Spinal cord (tissue), 10 donors: ENCODE measurements around the gene TGFBR3. TPM values are rescaled to one million over a fixed set of nuclear protein-coding genes. Genes with fewer than 3 reads are reported as not detected.

Experiments
- DNase-seq, 6 donors: peaks; one replicate each; pipeline versions ENCODE4 v3.0.0 to v3.0.0-alpha.2; 2013 to 2015; ENCODE audit warnings: low spot score in 6 of 6, low read depth in 4 of 6
- H3K27ac ChIP-seq: one replicate; pipeline ENCODE4 v1.5.1; 2013; ENCODE audit warnings: low read depth, low read length, control low read depth
- H3K27me3 ChIP-seq: one replicate; pipeline ENCODE4 v1.6.1; 2013; ENCODE audit warnings: low read length; ENCODE audit not compliant: control insufficient read depth, insufficient read depth
- H3K36me3 ChIP-seq: one replicate; pipeline ENCODE4 v1.6.1; 2013; ENCODE audit warnings: low read length; ENCODE audit not compliant: control insufficient read depth, insufficient read depth
- H3K4me1 ChIP-seq: one replicate; pipeline ENCODE4 v1.6.1; 2013; ENCODE audit warnings: low read length; ENCODE audit not compliant: control insufficient read depth, insufficient read depth
- H3K4me3 ChIP-seq: one replicate; pipeline ENCODE4 v1.5.1; 2013; ENCODE audit warnings: low read depth, low read length, control low read depth
- H3K9me3 ChIP-seq: one replicate; pipeline ENCODE4 v1.6.1; 2013; ENCODE audit warnings: low read length; ENCODE audit not compliant: control insufficient read depth, insufficient read depth
- WGBS: methylation state at CpG from one replicate; pipeline ENCODE4 v1.1.5; 2013; ENCODE audit warnings: missing lambda C conversion rate; ENCODE audit not compliant: insufficient coverage; 5-methylcytosine and 5-hydroxymethylcytosine counted together
- polyA plus RNA-seq, 2 donors: library from polyadenylated mRNA; unstranded; fragments of 120-200 nt; gene quantifications; one replicate each; pipeline ENCODE4 v1.2.1, GENCODE V29; 2013; ENCODE audit not compliant: insufficient read length in 2 of 2
- total RNA-seq, 2 donors: library from RNA; depleted of rRNA in 1 of 2; stranded (reverse); fragments of 120-200 nt in 1 of 2; fragments of >200 nt in 1 of 2; gene quantifications; one replicate each; pipeline versions ENCODE4 v1.2.3 to v1.2.4, GENCODE V29; 2013 to 2014
- donor health status: healthy.

The TGFBR3 gene
- total and polyA plus RNA-seq, 4 donors: 8.0 to 99.8 (median 30.0) TPM

DNA sequence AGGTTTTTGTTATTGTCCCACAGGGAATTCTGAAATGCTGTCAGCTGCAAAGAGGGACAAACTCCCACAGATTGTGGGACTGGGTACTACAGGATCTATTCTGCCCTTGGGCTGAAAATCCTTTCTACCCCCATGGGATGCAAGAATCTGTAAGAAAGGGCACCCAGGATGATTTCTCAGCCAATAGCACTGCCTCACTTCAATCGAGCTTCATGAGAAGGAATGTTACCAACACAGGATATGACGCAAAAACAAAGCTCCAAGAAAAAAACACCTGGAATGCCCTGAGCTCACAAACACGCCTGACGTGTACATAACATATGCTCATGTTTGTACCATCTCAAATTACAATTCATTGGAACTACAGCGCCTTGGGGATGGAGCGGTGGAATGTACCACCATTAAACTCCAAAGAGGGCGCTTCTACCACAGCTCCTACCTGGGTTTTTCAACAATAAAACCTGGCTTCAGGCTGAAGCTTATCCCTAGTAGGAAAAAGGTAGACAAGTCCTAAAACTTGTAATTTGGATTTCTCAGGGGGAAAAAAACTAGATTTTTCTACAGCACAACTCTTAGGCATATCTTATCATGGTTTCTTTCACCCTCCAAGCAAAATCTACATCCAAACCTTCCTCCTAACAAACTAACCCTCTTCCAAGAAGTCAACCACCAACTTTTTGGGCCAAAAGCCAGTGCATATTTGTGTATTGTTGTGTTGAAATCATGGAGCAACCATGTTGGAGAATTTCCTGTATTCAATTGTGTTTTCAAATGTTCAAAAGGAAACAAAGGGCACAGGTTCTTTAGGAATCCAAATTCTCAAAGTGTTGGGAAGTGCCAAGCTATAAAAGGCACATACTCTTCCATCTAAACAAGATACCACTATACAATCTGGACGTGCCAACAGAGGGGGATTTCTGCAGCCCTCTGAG, 78.9 kb downstream of the TGFBR3 start:
- no peaks in the 10 kb centered on the region for H3K27me3 ChIP-seq
- WGBS: 82% methylated on average over 3 of the region's 8 CpGs
- no peaks in the 10 kb centered on the region for H3K9me3 ChIP-seq
- peak in 1 of 6 donors; percentile 81 for DNase-seq
- H3K27ac ChIP-seq: peak overlapping the region; percentile 26
- H3K4me3 ChIP-seq: no peak overlapping the region
- no peaks in the 10 kb centered on the region for H3K36me3 ChIP-seq
- peaks cover 15% of the 10 kb centered on the region for H3K4me1 ChIP-seq

DNA sequence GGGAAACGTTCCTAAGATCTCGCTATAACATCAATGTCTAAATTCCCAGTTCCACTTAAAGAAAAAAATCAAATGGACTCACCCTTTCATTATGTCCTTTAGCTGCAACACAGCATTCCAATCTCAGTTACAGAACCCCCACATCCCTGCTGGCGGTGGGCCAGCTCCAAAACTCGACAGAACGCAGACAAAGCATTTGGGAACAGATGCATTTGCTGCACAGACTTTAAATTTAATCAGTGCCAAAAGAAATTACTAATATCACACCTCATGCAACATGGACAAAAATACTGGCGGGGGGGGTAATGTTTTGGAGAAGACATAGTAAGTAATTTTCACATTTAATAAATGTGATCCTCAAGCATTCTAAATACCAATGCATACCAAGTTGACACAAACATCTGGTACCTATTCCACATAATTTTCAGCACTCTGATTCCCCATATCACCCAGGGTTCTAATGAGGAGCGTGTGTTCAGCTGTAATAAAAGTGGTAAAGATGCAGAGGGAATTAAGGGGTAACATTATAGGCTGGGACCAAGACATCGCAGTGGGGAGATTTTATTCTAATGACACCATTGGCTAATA, 79.7 kb downstream of the TGFBR3 start:
- Histone ChIP-seq H3K27ac (peak overlapping the region; percentile 44), H3K27me3 (no peaks in the 10 kb centered on the region), H3K9me3 (no peaks in the 10 kb centered on the region), H3K36me3 (no peaks in the 10 kb centered on the region), H3K4me1 (peaks cover 15% of the 10 kb centered on the region), H3K4me3 (no peak overlapping the region)
- WGBS: 64% methylated on average over 4 of the region's 8 CpGs
- peak in 2 of 6 donors; percentile 62 to 80 for DNase-seq

DNA sequence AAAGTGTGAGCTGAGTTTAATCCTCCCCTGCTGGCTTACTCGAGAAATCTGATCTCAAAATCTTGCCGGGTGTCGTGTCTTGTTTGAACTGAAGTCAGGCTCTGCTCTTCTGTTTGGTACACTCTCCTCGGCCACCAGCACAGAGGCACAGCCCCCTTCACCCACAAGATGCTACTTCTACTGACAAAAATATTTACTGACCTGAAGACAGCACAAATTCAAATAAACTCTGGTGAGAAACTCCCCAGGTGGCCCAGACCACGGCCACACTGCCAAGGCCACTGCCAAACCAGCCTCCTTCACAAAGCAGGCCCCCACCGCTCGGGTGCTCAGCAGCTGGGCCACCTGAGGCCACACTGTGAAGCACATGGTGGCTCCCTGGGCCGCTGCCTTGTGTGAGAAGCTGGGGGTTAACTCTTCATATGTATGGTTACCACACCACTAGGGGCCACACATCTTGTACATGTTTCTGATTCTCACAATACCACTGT, 80.6 kb downstream of the TGFBR3 start:
- no peaks in the 10 kb centered on the region for H3K9me3 ChIP-seq
- H3K4me3 ChIP-seq: no peak overlapping the region
- no peak for DNase-seq
- no peaks in the 10 kb centered on the region for H3K27me3 ChIP-seq
- H3K36me3 ChIP-seq: no peaks in the 10 kb centered on the region
- H3K27ac ChIP-seq: peak overlapping the region; percentile 44
- H3K4me1 ChIP-seq: peaks cover 15% of the 10 kb centered on the region
- WGBS: 84% methylated on average over 5 of the region's 8 CpGs

DNA sequence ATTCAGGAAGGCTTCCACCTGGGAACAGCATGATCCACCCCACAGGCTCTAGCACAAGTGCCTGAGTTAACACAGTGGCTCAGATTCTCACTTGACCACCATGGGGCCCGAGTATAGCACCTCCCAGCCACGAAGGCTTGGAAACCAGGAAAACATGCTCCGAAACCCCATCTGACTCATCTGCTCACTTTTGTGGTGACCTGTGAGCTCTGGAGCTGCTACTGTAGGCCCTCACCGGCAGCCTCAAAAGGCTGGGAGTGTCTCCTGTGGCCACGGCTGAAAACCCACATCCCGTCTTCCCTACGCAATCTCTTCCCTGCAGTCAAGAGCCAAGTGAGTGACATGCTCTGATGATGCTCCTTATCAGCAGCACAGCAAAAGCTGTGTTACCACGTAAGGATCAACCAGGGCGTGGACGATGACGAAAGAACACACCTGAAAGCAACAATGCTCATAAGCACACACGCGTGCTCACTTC, 81.4 kb downstream of the TGFBR3 start:
- WGBS: 82% methylated on average over 11 of the region's 13 CpGs
- H3K27ac ChIP-seq: peak overlapping the region; percentile 17

DNA sequence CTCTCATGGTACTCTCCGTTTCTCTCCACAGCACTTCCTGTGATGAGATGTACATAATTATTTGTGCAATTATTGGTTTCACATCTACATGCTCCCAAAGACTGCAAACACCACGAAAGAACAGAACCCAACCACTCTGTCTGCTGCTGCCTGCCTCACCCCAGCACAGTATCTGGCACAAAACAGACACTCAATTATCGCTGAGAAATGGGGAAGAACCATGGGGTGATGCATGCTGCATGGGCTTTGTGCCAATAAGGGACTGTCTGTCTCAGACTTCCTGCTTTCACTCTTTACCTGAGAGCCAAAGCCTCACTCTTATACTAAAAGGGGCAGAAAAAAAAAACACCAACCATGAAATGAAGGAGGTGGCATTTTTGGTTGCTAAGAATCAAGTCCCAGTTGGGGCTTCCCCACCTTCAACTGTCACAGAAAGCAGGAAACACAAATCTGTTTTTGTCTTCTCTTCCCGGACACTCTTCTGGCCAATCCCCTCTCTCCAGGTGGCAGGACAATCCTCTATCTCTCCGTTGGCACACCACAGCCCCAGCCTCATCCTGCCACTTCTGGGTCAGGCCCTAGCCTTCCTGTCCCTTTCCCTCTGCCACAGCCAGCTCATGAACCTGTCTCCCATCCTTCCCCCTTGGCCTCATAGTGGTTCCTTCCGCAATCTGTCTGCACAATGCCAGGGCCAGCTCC, 82.0 kb downstream of the TGFBR3 start:
- H3K27me3 ChIP-seq: no peaks in the 10 kb centered on the region
- H3K4me1 ChIP-seq: peaks cover 19% of the 10 kb centered on the region
- WGBS: 41% methylated on average over 3 of the region's 6 CpGs
- H3K36me3 ChIP-seq: no peaks in the 10 kb centered on the region
- DNase-seq: no peak
- H3K9me3 ChIP-seq: no peaks in the 10 kb centered on the region
- no peak overlapping the region for H3K4me3 ChIP-seq
- no peak overlapping the region for H3K27ac ChIP-seq

More for the DNA sequence above, 81.4 kb downstream of the TGFBR3 start:
- Histone ChIP-seq H3K36me3 (no peaks in the 10 kb centered on the region), H3K4me3 (no peak overlapping the region), H3K4me1 (peaks cover 15% of the 10 kb centered on the region), H3K27me3 (no peaks in the 10 kb centered on the region), H3K9me3 (no peaks in the 10 kb centered on the region)
- DNase-seq: no peak

DNA sequence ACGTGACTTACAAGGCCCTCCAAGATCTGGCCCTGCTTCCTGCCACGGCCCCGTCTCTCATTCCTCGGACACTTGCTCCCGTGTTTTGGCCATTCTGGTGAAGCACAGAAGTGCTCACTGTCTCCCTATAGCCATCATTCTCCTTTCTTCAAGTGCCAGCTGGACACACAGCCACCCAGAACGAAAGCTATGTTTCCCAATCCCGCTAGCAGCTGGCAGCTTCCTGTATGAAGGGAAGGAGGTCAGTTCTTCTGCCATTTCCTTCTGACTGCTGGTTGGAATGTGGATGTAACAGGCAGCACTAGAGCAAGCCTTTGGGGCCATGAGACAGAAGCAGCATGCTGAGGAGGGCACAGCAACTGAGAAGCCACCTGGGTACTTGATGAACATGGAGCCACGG, 82.8 kb downstream of the TGFBR3 start:
- Histone ChIP-seq H3K4me1 (peaks cover 20% of the 10 kb centered on the region), H3K27me3 (no peaks in the 10 kb centered on the region), H3K4me3 (no peak overlapping the region), H3K9me3 (no peaks in the 10 kb centered on the region), H3K27ac (no peak overlapping the region), H3K36me3 (no peaks in the 10 kb centered on the region)
- DNase-seq: no peak
- 86% methylated on average over 7 of the region's 8 CpGs for WGBS

DNA sequence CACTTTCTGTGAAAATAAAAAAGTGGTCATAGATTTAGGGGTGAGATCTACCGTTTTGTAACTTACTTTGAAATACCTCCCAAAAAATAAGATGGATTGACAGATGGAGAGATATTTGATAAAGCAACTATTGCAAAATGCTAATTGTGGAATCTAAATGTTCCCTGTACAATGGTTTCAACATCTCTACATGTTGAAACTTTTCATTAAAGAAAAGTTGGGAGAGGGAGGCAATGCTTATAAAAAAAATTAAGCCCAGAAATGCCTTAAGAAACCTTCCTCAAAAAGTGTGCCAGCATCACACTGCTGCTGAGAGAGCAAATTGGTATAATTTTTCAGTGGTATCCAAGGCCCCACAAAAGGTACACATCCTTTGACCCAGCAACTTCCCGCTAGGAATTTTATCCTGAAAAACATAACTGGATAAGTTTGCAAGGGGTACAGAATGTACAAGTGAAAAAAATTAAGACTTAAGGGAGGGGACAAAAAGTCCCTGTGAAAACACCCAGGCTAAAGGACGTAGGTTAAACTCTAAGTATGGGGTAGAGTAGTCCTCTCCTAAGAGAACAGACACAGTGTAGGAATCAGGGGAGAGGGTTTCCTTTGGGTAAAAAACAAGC, 84.3 kb downstream of the TGFBR3 start:
- DNase-seq: no peak
- peaks cover 20% of the 10 kb centered on the region for H3K4me1 ChIP-seq
- H3K4me3 ChIP-seq: no peak overlapping the region

DNA sequence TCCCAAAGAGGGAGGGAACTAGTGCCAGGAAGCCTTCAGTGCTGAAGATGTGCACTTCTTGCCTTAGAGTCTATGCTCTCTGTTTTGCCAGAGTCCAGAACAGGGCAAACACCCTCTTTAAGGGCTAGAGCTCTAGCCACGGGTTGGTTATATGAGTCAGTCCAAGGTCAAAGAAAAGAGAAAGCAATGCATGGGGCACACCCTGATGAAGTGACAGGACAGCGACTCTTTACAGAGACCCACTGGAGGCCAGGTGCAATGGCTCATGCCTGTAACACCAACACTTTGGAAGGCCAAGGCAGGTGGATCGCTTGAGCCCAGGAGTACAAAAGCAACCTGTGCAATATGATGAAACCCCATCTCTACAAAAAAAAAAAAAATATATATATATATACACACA, 86.1 kb downstream of the TGFBR3 start:
- no peak overlapping the region for H3K4me3 ChIP-seq
- no peak overlapping the region for H3K27ac ChIP-seq
- H3K27me3 ChIP-seq: no peaks in the 10 kb centered on the region
- peaks cover 15% of the 10 kb centered on the region for H3K4me1 ChIP-seq
- WGBS: 91% methylated on average over 2 of the region's 3 CpGs
- H3K9me3 ChIP-seq: no peaks in the 10 kb centered on the region
- DNase-seq: no peak
- H3K36me3 ChIP-seq: no peaks in the 10 kb centered on the region

More for the DNA sequence above, 84.3 kb downstream of the TGFBR3 start:
- H3K27me3 ChIP-seq: no peaks in the 10 kb centered on the region
- no peaks in the 10 kb centered on the region for H3K9me3 ChIP-seq
- H3K27ac ChIP-seq: no peak overlapping the region
- no peaks in the 10 kb centered on the region for H3K36me3 ChIP-seq
- 86% methylated on average over 1 of the region's 3 CpGs for WGBS

DNA sequence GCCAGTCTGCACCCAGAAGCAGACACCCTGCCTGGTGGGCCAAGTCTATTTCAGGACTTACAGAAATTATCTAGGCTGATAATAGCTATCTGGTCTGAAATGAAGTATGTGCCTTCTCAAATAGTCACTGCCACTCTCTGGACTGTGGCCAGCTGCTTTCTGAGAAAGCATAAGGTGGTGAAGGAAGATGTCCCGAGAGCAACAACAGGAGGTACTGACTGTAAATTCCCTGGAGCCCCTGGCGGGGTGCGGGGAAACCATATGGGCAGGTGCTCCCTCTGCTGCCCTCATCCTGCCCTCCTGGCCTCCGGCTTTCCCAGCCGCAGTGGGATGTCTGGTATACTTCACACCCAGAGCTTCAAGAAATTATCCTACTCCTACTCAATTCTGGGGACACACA, 86.8 kb downstream of the TGFBR3 start:
- Histone ChIP-seq H3K27ac (no peak overlapping the region), H3K4me3 (no peak overlapping the region), H3K36me3 (no peaks in the 10 kb centered on the region), H3K4me1 (peaks cover 9% of the 10 kb centered on the region), H3K9me3 (no peaks in the 10 kb centered on the region), H3K27me3 (no peaks in the 10 kb centered on the region)
- DNase-seq: no peak
- WGBS: 79% methylated on average over 5 of the region's 5 CpGs
